ENCODE data around the gene FANCI. TPM values are rescaled to one million over a fixed set of nuclear protein-coding genes. Genes with fewer than 3 reads are reported as not detected.

Gene FANCI
- total and polyA plus RNA-seq, 2 of the 13 experiments (the other 11 are each of a cell fraction or from before 2014, with no cell fraction given), result 15.7 to 68.8 TPM

GRCh38 chr15:89334510-89335297 is 90.9 kb downstream of the FANCI start, which contains the start of gene POLG (continued):
- TF ChIP-seq LCORL (IDR thresholded peaks at IDR 0.05), result no peak
- peak; percentile 48; the same call in 1 of the 2 replicates for TF ChIP-seq LCORL (CRISPR knock-in tag; IDR thresholded peaks at IDR 0.05)
- TF ChIP-seq SRSF1 (optimal IDR thresholded peaks at IDR 0.05; ENCODE audit: low read depth, low read length), result no peak
- no peak for TF ChIP-seq ZNF10 (CRISPR knock-in tag; IDR thresholded peaks at IDR 0.05; ENCODE audit: borderline replicate concordance, low read depth)
- peak; percentile 67 for TF ChIP-seq CBFB (CRISPR knock-in tag; IDR thresholded peaks at IDR 0.05)
- TF ChIP-seq ZFAT (CRISPR knock-in tag; conservative IDR thresholded peaks at IDR 0.05), result no peak
- TF ChIP-seq FOXK2 (IDR thresholded peaks at IDR 0.05), result peak; percentile 99
- TF ChIP-seq CENPT (CRISPR knock-in tag; IDR thresholded peaks at IDR 0.05; ENCODE audit: low read depth), result no peak; the same call in 1 of the 2 replicates
- TF ChIP-seq MXD1 (CRISPR knock-in tag; IDR thresholded peaks at IDR 0.05), result peak; percentile 62; the same call in 1 of the 2 replicates
- peak; percentile 28; the same call in 1 of the 2 replicates for TF ChIP-seq EED (CRISPR knock-in tag; IDR thresholded peaks at IDR 0.05)
- TF ChIP-seq ZFY (CRISPR knock-in tag; IDR thresholded peaks at IDR 0.05), result peak; percentile 100
- peak; percentile 15; the same call in 1 of the 2 replicates for TF ChIP-seq ZMYM3 (CRISPR knock-in tag; IDR thresholded peaks at IDR 0.05)
- TF ChIP-seq HDAC6 (IDR thresholded peaks at IDR 0.05; ENCODE audit: low read depth, low read length), result no peak
- TF ChIP-seq ZNF772 (CRISPR knock-in tag; IDR thresholded peaks at IDR 0.05), result peak; percentile 94
- no peak for TF ChIP-seq GRHL1 (CRISPR knock-in tag; conservative IDR thresholded peaks at IDR 0.05)
- TF ChIP-seq NR3C1 (CRISPR knock-in tag; IDR thresholded peaks at IDR 0.05), result no peak
- no peak for TF ChIP-seq DNMT3B (CRISPR knock-in tag; conservative IDR thresholded peaks at IDR 0.05)
- TF ChIP-seq YY1 (IDR thresholded peaks at IDR 0.05; ENCODE audit: insufficient read depth, insufficient replicate concordance, low read depth, low read length), result peak; percentile 9
- TF ChIP-seq EEA1 (CRISPR knock-in tag; IDR thresholded peaks at IDR 0.05; ENCODE audit: borderline replicate concordance), result peak; percentile 96; the same call in 1 of the 2 replicates
- peak; percentile 79 for TF ChIP-seq PHF20 (CRISPR knock-in tag; IDR thresholded peaks at IDR 0.05)
- TF ChIP-seq USF2 (IDR thresholded peaks at IDR 0.05; ENCODE audit: low read depth, low read length), result no peak
- no peak for TF ChIP-seq USF2 (CRISPR knock-in tag; IDR thresholded peaks at IDR 0.05; ENCODE audit: borderline replicate concordance)
- TF ChIP-seq SNAPC5 (CRISPR knock-in tag; IDR thresholded peaks at IDR 0.05; ENCODE audit: borderline replicate concordance), result no peak
- TF ChIP-seq RFX5 (IDR thresholded peaks at IDR 0.05; ENCODE audit: low read depth, low read length), result 0 out of 2 replicates have a peak, but pooled peaks have one; percentile 14
- peak; percentile 95 for TF ChIP-seq ZNF501 (CRISPR knock-in tag; IDR thresholded peaks at IDR 0.05)
- TF ChIP-seq CENPX (CRISPR knock-in tag; IDR thresholded peaks at IDR 0.05), result no peak
- TF ChIP-seq ELF3 (CRISPR knock-in tag; IDR thresholded peaks at IDR 0.05), result no peak; the same call in none of the 2 replicates
- no peak for TF ChIP-seq ZNF660 (CRISPR knock-in tag; IDR thresholded peaks at IDR 0.05; ENCODE audit: borderline replicate concordance, low read depth)

All from HepG2 (cell line).